Fibroblast of upper back skin (primary cell): ENCODE results near the gene HMBS.
A peak's percentile ranks its signal among the peaks of the same experiment; 100 is the strongest.
"Not testable (repeated sequence)": the region's sequence is repeated elsewhere in the genome, so short reads cannot be mapped to it uniquely, and the experiment has no call there.

ENCODE experiments used
- DNase-seq: peaks from one replicate; pipeline ENCODE4 v3.0.0-alpha.2; 2013

HMBS gene

DNA sequence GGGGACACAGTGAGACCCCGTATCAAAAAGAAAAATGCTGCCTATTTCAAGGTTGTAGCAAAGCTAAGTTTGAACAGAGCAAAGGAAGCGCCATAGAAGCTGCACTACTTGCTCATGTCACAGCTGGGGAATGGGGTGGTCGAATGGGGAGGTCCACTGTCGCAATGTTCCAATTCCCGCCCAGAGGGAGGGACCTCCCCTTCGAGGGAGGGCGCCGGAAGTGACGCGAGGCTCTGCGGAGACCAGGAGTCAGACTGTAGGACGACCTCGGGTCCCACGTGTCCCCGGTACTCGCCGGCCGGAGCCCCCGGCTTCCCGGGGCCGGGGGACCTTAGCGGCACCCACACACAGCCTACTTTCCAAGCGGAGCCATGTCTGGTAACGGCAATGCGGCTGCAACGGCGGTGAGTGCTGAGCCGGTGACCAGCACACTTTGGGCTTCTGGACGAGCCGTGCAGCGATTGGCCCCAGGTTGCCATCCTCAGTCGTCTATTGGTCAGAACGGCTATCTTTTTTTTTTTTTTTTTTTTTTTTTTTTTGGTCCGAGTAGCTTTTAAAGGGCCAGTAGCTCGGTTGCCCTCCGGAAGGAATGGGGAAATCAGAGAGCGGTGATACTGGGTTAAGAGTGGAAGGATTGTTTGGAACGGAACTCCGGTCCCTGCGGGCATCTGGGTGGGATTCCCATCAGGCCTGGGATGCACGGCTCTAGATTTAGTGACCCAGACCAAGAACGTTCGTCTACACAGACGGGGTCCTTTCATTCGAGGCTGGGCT lies at the start of gene HMBS:
Gene HMBS (plus strand): TSS at position 219 of the 774 bp plus-strand sequence. CDS start 153 bp downstream, at position 372.
- DNase-seq = peak; percentile 92

DNA sequence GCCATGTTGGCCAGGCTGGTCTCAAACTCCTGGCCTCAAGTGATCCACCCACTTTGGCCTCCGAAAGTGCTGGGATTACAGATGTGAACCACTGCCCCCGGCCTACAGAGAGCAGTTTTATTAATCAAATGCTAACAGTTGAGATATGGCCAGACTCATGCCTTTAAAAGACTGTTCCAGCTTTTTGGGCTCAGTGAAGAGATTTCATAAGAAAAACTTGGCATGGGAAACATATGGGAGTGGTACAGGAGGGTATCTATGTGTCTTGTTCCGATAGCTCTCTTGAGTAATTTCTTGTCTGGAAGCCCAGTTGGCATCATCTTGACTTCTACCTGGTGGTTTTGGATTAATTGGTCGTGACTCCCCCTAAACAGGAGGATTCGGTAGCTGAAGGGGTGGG lies 45.8 kb upstream of the HMBS start:
- no peak for DNase-seq

DNA sequence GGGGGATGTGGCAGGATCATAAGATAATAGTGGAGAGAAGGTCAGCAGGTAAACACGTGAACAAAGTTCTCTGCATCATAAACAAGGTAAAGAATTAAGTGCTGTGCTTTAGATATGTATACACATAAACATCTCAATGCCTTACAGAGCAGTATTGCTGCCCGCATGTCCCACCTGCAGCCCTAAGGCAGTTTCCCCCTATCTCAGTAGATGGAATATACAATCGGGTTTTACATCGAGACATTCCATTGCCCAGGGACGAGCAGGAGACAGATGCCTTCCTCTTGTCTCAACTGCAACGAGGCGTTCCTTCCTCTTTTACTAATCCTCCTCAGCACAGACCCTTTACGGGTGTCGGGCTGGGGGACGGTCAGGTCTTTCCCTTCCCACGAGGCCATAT lies 45.2 kb upstream of the HMBS start:
- DNase-seq = not testable (repeated sequence)

DNA sequence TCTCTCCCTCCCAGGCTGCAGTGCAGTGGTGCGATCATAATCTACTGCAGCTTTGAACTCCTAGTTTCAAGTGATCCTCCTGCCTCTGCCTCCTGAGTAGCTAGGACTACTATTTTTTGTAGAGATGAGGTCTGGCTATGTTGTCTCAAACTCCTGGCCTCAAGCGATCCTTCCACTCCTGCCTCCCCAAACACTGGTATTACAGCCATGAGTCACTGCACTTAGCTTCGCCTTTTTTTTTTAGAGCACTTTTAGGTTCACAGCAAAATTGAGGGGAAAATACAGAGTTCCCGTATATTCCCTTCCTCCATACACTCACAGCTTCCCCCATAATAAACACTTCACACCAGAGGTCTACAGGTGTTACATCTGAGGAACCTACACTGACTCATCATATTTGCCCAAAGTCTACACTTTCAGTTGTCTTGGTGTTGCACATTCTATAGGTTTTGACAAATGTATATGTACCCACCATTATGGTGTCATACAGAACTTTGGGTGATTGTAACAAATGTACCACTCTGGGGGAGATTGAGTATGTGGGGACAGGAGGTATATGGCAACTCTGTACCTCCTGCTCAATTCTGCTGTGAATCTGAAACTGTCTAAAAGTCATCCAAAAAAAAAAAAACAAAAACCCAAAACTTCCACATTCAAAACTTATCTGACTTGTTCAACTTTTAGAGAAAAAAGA lies 42.7 kb upstream of the HMBS start:
- DNase-seq = no peak

DNA sequence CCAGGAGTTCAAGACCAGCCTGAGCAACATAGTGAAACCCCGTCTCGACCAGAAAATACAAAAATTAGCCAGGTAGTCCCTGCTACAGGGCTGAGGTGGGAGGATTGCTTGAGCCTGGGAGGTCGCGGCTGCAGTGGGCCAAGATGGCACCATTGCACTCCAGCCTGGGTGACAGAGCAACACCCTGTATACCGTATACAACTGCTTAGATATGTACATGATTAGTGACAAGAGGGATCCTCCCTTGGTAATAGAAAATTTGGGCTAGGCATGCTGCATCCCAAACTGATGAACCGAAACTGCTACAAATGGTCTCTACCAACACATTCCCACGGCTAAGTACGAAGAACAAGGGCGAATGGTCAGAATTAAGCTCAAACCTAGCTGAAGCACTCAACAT lies 41.8 kb upstream of the HMBS start:
- DNase-seq = no peak

DNA sequence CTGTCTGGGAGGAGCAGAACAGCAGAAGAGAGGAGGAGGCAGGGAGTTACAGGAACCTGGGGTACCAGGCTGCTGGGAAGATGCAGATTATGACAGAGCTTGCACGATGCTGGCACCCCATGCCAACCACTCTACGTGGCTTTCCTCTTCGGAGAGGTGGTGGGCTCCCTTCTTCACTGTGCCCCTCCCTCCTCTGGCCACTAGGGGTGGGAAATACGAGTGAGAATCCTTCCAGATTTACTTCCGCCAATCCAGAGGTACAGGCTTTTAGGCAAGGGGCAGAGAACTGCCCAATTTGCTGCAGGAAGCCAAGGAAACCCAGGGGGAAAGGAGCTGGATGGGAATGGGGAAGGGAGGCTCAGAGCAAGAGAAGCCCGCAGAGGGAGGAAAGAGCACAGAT lies 40.0 kb upstream of the HMBS start:
- DNase-seq = no peak

DNA sequence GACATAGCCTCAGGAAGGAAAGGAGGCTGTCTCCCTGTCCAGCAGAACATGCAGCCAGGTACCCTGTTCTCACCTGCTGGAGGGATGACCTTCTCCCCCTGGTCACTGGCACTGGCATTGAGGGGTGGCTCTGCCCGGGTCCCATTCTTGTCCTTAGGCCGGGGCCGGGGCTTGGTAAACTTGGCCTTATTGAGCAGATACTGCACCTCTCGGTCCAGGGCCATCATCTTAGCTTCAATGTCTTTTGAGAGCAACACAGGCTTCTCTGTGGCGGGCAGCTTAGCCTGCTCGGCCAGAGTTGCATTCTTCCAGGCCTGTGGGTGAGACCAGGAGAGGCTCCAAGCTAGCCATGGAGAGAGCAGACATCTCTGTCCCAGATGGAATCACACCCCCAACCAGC lies 38.2 kb upstream of the HMBS start:
- DNase-seq = no peak

DNA sequence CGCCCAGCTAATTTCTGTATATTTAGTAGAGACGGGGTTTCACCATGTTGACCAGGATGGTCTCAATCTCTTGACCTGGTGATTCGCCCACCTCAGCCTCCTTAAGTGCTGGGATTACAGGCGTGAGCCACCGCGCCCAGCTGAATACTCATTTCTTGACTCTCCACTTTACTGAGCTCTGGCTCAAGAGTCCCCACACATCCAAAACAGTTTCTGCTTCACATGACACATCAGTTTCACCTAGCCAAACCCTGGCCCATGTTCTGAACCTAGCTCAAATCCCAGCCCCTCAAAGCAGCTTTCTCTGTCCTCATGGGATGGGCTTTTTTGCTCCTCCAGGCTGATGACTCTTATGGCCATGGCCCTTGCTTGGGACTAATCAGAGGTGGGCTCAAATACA lies 37.5 kb upstream of the HMBS start:
- no peak for DNase-seq

DNA sequence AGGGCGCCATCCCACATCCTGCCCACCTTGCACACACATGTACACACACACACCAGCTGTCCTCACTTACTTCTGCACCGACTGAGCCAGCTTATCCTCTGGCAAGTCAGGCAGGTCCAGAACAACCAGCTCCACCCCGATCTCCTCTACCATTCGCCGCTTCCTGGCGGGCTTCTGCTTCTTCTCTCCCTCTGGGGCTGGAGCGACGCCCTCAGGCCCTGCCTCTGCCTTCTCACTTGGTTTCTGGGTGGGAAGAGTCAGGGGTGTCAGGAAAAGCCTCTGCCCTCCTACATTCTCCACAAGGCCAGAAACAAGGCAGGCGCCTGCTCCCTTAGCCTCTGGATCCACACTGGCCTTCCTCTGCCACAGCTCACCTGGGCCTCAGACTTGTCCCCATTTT lies 36.0 kb upstream of the HMBS start:
- no peak for DNase-seq

DNA sequence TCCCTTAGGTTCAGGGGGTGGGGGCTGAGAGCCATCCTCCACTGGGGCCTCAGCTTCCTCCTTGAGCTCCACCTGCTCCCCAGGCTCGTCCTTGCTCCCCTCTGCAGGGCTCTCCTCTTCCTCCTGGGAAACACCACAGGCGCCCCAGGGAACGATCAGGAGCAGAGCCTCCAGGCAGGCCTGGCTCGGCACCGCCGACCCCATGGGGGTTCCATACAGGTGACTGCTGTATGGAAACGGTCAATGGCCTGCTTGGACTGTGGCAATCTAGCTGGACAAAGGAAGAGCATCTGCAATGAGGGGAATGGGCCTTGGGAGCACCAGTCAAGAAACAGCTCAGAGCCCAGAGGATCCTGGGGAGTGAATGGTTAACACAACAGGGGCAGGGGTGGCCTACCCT lies 35.6 kb upstream of the HMBS start:
- DNase-seq = no peak

DNA sequence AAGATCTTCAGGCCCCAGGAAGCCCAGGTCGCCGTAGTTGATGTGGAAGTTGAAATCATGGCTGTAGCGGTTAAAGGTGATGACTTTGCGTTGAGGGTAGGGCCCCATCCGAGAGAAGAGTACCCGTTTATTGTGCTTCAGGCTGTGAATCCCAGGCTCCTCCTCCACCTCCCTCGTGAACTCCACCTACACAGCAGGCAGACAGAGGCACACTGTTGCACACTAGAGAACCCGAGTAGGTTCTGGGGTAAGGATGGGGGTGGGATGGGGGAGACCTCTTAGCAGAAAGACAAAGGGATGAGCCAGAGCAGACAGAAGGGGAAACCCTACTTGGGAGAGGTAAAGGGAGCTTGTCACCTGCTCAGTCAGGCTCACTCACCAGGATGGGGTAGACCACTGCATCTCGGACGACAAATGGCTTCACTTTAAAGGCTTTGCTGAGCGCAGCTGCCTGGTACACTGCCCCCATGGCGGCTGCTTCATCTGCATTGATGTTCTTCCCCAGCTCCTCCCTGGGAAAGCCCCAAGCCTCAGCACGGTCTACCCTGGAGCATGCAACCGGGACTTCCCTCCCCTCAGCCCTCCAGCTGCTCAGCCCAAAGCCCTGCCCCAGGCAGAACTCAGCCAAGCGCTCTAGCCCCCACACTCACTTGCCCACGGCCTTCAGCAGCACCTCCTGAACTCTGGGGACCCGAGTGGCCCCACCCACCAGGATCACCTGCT lies 33.1 kb upstream of the HMBS start:
- DNase-seq = no peak

DNA sequence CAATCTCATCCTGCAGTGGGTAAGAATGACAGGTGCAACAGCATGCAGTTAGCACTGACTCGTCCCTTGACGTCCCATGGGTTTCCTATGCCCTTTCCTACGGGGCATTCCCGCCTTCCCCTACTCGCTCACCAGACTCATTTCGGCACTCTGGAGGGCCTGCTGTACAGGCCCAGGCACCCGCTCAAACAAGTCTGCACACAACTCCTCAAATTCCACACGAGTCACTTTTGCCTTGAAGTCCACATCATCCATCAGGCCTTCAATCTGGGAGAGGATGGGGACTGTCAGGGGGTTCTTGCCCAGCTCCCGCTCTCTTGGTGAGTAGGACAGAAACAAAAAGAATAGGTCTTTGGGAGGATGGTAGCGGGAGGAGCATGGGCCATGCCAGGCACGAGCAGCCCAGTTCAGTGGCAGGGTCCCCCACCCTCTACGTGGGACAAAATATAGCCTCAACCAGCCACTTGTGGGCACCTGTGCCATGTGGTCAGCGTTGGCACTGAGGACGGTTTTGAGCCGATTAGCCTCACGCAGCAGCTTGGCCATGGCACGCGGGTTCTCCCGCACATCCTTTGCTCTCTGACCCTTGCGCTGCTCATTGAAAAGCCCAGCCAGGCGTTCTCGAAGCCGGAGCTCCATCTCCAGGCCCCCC lies 32.4 kb upstream of the HMBS start:
- no peak for DNase-seq

DNA sequence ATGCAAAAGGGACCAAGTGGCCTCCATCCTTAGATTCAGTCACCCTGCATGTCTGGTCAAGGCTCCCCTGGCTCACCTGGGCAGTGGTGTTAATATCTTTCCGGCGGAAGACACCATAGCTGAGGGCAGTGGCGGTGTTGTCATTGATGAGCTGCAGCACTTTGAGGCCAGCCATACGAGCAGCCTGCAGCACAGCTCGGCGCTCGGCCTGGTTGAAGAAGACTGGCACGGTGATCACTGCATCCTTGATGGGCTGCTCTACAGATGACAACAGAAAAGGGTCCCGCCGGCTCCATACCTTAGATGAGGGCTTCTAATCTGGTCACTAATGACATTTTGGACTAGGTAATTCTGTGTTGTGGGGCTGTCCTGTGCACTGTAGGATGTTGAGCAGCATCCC lies 30.3 kb upstream of the HMBS start:
- DNase-seq = no peak

DNA sequence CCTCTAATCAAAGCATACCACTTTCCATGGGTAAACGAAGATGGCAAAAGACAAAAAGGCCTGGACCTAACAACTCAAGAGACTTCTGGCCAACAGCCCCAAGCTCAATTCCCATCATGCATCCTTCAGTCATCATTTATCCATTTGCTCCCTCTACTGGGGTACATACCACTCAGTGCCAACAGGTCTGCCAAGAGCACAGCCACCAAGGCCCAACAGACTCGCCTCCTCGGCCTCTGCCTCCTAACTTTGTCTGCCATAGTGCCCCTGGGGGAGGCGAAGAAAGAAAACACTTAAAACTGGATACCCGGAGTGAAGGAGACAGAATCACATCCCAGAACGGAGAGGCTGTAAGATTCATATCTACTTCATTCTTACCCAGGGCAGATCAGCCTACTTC lies 28.8 kb upstream of the HMBS start:
- DNase-seq = peak; percentile 27

DNA sequence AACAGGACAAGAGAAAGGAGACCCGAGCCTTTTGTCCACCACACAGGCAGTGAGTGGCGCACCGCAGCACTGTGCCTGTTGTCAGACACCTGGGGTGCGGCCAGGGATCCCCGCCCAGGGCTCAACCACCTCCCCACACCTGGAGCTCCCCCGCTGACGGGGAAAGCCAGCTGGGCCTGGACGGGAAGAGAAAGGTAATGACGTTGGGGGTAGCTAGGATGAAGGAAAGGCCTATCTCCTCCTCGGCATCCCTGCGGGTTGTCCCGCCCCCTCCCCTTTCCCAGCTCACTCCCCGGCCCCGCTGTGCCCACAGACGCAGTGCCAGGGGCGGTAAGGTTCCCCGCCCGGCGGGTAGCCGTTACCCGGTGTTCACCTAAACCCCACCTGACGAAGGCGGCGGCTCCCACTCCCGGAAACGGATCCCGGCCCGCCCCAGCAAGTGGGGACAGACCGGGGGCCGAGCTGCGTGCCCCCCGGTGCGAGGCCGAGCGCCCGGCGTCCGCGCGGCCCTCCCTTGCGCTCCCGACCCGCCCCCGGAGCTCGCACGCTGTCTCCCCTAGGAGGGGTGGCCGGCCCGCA lies 28.2 kb upstream of the HMBS start:
- no peak for DNase-seq

DNA sequence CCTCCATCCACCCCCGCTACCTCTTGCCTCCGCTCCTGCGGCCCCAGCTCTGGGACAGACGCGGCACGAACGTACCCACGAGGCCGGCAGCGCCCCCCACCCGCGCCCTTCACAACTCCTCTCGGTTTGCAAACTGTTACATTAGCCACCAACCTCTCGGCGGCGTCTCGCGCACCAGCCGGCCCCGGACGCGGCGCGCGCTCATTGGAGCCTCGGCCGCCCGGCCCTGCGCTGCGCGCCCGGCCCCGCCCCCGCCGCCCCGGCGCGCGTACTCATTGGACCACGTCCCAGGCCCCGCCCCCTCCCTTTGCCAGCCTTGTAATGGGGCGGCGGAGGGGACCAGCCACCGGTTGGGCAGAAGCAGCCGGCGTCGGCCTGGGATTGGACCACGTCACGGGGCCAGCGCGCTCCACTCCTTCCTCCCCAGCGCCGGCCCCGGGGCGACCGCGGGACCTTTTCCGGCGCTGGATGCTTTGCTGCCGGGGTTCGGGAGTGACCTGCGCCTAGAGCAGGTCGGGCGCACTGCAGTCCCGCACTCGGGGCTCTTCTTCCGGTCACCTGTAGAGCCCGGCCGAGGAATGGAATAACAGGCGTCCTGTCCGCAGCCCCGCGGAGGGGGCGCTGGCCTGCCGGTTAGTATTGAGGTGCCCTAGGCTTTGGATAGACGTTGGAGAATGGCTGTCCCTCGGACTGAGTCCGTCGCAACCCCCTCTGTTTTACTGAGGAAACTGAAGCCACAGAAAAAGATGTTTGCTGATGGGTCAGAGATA lies 27.5 kb upstream of the HMBS start, which contains the start of gene HYOU1:
Gene HYOU1 (minus strand): TSS at position 206 of the 770 bp plus-strand sequence. CDS start 1,045 bp downstream, outside the sequence.
- peak; percentile 96 for DNase-seq

DNA sequence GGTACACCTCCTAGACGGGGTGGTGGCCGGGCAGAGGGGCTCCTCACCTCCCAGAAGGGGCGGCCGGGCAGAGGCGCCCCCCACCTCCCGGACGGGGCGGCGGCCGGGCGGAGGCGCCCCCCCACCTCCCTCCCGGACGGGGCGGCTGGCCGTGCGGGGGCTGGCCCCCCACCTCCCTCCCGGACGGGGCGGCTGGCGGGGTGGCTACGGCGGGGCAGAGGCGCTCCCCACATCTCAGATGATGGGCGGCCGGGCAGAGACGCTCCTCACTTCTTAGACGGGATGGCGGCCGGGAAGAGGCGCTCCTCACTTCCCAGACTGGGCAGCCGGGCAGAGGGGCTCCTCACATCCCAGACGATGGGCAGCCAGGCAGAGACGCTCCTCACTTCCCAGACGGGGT lies 25.6 kb upstream of the HMBS start:
- not testable (repeated sequence) for DNase-seq

DNA sequence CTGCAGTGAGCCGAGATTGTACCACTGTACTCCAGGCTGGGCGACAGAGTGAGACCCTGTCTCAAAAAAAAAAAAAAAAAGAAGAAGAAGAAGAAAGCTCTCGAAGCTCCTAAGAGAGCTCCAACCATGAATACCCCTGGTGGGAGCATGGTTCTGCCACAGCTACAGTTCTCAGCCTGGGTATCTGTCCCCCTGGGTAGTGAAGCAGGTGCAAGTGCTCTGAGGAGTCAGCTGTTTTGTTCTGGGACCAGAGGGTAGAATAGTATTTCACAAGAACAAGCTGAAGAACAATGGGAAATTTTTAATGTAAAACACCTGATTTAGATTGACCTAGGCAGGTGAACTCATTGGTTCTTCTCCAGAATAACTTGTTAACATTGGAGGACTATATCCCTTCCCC lies 23.4 kb upstream of the HMBS start:
- DNase-seq = no peak

DNA sequence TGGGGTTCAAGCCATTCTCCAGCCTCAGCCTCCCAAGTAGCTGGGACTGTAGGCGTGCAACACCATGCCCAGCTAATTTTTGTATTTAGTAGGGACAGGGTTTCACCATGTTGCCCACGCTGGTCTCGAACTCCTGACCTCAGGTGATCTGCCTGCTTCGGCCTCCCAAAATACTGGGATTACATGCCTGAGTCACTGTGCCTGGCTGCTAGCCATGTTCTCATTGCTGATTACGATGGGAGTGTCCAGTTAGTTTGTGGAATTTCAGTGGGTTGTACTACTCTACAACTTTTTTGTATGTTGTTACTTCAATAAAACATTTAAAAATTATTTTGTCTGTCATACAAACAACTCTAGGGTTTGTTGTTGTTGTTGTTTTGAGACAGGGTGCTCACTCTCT lies 21.9 kb upstream of the HMBS start:
- peak; percentile 46 for DNase-seq

DNA sequence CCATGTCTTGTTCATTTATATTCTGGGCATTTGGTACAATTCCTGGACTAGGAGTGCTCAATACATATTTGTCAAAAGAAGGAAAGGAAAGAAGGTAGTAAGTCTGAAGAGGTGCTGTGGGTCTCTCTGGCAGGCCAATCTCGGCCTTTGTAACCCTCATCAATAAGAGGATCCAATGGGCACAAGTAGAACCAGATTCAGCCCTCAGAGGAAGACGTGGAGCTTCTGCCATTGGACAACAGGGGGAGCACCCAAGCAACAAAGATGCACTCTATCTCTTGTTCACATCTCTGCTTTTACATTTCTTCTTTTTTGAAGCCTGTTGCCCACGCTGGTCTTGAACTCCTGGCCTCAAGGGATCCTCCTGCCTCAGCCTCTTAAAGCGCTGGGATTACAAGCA lies 19.3 kb upstream of the HMBS start:
- DNase-seq = peak; percentile 35

DNA sequence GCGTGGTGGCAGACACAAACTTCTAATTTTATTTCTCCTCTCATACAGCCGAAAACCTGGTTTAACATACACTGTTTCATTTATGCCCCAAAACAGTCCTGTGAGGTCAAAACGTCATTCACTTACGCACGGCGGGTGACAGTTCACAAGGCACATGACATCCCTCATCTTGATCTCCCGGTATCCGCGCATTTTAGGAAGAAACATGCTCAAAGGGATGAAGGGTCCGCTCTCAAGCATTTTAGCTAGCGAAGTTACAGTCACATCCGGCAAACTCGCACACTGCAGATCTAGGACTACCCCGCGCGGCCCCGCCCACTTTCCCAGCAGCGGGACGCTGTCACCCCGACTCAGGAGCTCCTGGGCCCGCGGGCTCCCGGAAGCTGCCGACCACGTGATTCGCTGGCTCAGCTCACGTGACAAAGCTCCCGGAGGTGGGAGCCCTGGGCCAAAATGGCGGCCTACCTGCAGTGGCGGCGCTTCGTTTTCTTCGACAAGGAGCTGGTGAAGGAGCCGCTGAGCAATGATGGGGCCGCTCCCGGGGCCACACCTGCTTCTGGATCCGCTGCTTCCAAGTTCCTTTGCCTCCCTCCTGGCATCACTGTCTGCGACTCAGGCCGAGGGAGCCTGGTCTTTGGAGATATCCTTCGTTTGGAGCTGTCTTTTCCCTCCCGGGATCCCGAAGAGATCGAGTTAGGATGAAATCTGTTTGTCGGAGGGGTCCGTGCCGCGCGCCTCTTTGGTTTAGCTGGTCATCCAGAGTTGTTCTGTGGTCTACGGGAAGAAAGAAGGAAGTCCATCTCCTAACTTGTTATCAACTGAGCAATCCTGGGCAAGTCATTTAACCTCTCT lies 17.1 kb upstream of the HMBS start, which contains the start of gene VPS11:
Gene VPS11 (plus strand): TSS at position 448 of the 852 bp plus-strand sequence. CDS start 6 bp downstream, at position 454.
- DNase-seq = peak; percentile 95
